Stimulated activated CD8-positive, alpha-beta memory T cell treated with anti-CD3 and anti-CD28 coated beads, Interleukin-12 subunit alpha, Interleukin-12 subunit beta, amount 100 ng/mL, for 4 hours (primary cell): ENCODE measurements around the gene NFATC3.

Experiments
- DNase-seq: peaks from one replicate; pipeline ENCODE4 v3.0.0-alpha.2; 2020; ENCODE audit warnings: low read depth

The NFATC3 gene

DNA sequence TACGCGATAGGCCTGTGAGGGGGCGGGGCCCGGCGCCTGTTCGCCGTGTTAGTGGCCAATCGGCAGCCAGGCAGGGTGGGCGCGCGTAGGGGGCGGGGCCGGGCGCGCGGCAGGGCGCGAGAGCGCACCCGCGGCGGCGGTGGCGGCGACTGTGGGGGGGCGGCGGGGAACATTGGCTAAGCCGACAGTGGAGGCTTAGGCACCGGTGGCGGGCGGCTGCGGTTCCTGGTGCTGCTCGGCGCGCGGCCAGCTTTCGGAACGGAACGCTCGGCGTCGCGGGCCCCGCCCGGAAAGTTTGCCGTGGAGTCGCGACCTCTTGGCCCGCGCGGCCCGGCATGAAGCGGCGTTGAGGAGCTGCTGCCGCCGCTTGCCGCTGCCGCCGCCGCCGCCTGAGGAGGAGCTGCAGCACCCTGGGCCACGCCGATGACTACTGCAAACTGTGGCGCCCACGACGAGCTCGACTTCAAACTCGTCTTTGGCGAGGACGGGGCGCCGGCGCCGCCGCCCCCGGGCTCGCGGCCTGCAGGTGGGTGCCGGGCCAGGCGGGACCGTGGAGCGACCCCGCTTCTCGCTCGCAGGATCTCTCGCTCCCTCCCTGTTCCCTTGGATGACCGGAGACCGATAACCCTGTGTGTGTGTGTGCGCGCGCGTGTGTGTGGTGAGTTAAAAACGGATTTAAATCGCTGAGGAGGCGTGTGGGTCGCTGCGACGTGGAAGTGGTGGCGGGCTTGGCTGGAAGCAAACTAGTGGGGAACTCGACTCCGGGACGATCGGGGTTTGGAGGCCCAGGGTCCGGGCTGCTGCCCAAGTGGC is at the start of gene NFATC3:
Gene NFATC3 (plus strand): TSS at position 112 of the 813 bp plus-strand sequence. CDS start 312 bp downstream, at position 424.
- peak; percentile 98 for DNase-seq

DNA sequence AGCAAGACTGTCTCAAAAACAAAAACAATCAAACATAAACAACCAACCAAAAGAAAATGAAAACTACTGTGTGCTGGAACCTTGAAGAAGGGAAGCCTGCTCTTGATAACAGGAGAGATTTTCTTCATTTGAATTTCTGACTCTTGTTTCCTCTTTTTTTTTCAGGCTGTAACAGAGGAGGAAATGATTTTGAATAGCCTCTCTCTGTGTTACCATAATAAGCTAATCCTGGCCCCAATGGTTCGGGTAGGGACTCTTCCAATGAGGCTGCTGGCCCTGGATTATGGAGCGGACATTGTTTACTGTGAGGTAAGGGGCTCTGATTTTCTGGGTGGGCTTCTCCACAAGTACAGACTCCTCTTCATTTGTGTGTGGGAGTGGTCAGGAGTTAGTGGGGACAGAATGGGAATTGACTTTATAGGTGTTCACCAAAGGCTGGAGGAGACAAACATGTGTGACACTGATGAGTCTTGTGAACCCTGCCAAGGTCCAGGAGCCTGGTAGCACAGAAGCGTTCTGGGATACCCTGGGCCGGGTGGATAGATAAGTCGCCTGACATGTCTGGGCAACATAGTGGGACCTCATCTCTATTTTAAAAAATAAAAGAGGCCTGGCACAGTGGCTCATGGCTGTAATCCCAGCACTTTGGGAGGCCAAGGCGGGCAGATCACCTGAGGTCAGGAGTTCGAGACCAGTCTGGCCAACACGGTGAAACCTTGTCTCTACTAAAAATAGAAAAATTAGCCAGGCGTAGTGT is 47.2 kb upstream of the NFATC3 start:
- DNase-seq: no peak

DNA sequence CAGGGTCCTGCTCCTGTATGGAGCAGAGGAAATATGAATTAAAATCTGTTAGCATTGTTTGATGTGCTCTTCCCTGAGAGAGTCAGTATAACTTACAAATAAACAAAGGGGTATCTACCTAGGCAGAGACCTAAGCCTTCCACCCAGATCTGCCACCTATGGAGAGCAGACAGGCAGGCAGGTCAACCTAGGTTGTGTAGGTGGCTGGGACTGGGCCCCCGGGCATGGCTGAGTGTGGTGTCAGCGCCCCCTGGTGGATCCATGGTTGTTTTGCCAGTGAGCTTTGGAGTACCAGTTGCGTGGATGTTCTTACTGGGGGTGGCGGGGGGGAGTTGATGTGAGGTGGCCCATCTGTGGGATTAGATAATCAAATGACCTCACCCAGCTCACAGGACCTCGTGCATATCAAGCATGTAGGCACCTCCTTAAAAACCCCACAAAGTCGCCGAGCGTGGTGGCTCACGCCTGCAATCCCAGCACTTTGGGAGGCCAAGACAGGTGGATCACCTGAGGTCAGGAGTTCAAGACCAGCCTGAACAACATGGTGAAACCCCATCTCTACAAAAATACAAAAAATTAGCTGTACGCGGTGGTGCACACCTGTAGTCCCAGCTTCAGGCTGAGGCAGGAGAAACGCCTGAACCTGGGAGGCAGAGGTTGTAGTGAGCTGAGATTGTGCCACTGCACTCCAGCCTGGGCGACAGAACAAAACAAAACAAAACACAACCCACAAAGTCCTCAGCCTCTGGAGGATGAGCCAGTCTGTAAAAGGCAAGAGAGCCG is 44.5 kb upstream of the NFATC3 start:
- peak; percentile 74 for DNase-seq

DNA sequence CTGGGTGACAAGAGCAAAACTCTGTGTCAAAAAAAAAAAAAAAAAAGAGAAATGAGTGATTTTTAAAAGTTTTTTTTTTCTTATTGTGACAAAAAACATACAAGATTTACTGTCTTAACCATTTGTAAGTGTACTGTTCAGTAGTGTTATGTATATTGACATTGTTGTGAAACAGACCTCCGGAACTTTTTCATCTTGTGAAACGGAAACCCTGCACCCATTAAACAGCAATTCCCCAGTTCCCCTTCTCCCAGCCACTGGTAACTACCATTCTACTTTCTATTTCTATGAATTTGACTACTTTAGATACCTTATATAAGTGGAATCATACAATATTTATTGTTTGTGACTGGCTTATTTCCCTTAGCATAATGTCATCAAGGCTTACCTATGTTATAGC is 43.4 kb upstream of the NFATC3 start:
- no peak for DNase-seq

DNA sequence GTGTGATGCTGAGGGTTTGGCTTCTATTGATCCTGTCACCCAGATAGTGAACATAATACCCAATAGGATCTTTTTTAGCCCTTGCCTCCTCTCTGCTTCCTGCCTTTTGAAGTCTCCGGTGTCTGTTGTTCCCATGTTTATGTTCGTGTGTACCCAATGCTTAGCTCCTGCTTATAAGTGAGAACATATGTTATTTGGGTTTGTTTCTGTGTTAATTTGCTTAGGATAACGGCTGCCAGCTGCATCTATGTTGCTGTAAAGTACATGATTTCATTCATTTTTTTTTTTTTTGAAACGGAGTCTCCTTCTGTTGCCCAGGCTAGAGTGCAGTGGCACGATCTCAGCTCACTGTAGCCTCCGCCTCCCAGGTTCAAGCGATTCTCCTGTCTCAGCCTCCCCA is 39.1 kb upstream of the NFATC3 start:
- DNase-seq: no peak

DNA sequence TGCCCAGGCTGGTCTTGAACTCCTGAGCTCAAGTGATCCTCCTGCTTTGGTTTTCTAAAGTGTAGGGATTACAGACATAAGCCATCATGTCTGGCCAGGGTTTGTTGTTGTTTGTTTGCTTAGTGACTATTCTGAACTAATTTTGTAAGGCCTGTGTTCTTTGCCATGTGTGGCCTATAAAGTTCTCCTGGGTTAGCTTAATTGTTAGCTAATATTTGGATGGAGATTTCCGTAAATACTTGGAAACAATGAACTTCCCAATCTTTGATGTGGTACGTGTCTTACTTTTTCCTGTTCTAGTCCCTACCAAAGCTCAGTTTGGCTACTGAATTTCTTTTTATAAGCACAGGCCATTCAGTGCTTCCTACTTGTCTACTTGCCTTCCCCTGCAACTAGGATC is 37.2 kb upstream of the NFATC3 start:
- no peak for DNase-seq

DNA sequence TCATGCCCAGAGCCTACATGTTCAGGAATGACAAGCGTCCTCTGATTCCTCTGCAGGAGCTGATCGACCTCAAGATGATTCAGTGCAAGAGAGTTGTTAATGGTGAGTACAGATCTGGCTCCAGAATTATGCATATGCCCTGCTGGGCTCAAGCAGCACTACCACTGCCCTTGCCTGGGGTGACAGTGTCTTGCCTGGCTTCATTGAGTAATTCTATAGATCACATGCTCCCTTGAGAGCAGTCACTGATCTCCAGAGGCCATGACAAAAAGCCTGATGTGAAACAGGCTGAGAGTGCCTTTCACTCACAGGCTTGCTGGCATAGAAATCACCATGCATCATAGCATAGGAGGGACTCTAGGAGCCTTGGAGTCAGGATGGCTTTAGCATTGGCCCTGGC is 35.7 kb upstream of the NFATC3 start:
- DNase-seq: no peak

DNA sequence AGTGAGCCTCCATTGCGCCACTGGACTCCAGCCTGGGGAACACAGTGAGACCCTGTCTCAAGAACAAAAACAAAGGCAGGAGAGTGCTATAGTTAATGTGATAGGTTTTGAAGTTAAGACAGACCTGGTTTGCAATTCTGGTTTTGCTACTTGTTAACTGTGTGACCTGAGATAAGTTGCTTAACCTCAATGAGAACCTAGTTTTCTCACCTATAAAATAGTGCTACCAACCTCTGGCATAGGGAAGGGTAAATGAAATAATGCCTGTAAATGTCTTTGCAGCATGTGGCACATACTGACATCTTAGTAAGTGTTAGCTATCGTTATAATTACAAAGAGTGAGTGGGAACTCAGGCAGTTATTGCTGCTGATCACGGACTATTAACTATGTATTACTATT is 29.8 kb upstream of the NFATC3 start:
- no peak for DNase-seq

DNA sequence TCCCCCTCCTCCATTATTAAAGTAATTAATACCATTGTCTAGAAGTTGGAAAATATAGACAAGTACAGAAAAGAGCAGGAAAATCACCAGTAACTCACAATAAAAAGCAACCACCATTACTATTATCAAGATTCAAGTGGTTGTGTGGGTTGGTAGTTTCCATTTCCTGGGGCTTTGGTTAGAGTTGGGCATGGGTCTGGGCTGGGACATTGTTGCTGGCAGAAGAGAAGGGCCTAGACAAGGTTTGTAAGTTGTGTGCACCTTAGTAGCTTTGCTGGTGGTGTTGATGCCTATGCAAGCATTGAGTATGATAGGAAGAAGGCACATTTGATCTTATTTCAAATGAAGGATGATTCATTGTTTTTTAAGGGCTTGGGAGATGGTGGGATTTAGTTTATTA is 25.4 kb upstream of the NFATC3 start:
- DNase-seq: no peak

DNA sequence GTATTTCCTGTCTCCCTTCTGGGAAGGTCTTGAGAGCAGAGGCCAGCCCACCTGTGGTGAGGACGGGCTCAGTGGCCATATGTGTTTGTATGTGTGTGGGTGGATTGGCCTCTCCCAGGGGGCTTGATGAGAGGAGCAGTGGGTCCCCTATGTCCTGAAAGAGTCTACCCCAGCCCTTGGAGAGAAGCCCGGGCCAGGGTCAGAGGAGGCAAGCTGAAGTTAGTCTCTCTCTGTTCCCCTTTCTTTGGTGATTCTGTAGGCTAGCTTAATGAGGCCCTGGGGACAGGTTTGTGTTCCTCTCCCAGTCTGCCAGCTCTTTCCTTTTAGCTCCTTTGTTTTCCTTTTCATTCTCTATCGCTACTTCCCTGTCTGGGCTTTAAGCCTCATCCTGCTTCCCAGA is 23.8 kb upstream of the NFATC3 start:
- no peak for DNase-seq

DNA sequence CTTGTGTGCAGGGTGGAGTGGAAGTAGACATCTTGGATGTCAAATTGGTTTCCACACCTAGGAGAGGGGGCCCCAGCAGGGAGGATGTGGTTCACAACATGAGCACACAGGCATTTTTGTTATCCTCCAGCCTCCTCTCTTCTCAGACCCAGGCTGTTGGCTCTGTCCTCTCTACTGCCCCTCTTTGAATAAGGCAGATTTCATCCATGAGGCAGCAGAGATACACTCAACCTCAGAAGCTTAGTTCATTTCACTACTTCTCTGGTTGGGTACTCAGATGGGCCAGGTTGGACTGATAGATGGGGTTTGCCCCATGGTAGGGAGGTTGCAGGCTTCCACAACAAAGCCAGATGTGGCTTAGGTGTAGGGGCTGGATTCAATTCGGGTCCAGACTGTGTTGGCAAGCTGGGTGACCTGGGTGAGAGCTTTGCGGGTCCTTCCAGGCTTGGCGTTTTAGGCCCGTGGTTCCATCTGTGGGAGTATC is 22.2 kb upstream of the NFATC3 start:
- no peak for DNase-seq

DNA sequence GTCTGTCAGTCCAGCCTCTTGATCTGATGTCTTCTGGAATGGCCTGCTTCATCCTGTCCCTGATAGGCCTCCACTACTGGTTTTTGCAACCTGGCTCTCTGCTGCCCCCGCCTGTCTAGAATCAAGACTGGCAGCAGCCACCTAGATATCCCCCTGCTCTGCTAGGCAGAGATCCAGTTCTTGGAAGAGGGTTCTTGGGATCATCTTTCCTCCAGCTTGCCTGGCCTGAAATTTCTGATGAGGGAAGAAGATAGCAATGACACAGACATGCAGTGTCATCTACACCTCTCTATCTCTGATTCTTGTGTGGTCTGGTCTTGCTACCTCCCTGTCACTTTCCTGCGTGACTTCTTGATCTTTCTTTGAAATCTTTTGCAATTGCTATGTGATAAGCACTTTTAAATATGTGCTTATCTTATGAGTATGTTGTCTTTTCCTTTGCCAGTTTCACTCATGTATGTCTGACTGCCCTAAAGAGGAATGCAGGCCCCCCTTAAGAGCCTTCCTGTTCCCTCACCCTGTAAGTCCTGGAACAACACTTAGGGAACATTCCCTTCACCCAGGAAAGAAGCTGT is 20.3 kb upstream of the NFATC3 start:
- DNase-seq: peak; percentile 40

DNA sequence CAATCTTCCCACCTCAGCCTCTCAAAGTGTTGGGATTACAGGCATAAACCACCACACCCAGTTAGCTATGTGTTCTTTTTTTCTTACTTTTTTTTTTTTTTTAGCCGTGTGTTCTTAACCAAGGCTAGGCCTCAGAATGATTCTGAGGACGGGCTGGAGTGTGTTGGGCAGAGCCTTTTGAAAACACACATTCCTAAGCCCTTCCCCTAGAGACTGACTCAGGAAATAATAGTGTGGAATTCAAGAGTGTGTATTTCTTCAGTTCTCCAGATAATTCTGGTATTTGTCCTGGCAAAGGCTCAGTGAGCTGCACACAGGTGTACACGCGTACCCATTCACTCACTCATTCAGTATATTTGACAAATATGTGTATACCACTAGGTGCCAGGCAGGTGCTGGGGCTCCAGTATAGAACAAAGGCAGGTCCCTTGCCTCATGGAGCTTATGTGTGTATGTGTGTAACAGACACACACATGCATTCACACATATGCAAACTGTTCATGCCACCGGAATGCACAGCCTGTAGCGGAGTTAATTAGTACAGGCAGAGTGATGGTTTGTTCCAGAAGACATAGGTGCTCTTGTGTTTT is 19.4 kb upstream of the NFATC3 start:
- DNase-seq: no peak

DNA sequence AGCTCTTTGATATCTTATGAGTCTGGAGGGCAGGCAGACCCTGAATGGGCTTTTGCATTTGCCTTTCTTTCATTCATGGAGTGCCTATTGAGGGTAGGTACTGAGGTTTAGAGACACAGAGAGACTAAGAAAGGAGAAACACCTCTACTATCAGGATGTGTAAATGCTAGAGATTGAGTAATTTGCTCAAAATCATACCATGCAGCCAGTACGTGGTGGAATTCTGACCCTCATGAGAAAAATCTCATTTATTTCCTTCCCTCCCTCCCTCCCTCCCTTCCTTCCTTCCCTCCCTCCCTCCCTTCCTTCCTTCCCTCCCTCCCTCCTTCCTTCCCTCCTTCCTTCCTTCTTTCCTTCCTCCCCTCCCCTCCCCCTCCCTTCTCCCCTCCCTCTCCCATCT is 18.4 kb upstream of the NFATC3 start:
- no peak for DNase-seq

DNA sequence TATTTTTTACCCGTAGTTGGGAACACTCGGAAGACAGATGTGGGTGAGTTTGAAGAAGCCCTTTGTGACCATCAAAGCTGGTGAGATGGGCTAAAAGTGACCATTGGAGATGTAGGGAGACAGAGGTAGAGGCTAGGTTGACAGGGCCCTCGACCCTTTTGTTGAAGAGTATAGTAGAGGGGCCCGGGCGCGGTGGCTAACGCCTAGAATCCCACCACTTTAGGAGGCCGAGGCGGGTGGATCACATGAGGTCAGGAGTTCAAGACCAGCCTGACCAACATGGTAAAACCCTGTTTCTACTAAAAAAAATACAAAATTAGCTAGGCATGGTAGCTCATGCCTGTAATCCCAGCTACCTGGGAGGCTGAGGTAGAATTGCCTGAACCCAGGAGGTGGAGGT is 16.2 kb upstream of the NFATC3 start:
- DNase-seq: no peak

DNA sequence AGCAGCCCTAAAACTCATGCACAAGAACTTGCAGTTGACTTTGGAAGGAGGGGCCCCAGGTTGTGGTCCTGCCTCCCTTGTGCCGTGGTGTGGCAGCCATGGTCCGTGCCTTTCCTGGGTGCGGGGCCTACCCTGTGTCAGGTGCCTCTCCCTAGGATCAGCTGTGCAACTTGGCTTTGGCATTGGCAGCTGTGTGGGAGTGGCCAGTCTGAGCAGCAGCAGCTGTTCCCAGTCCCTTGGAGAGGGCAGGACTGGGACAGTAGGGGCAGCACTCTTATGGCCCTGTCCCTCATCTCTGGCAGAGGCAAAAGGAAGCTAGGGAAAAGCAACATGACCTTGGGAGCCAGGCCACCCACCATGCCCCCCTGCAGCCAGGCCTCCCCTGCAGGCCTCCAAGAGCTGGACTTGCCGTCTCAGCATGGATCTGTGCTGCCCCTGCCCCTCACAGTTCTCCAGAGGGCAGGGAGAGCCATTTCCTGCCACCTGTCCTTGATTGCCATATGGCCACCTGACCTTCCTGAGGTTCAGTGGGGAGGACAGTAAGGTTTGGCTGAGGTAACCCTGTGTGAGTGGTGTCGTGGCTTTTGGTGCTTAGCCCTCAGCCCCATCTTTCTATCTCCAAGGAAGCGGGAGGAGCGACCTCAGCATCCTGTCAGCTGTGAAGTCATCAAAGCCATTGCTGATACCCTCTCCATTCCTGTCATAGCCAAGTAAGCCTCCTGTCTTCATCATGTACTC is 15.5 kb upstream of the NFATC3 start:
- DNase-seq: no peak

DNA sequence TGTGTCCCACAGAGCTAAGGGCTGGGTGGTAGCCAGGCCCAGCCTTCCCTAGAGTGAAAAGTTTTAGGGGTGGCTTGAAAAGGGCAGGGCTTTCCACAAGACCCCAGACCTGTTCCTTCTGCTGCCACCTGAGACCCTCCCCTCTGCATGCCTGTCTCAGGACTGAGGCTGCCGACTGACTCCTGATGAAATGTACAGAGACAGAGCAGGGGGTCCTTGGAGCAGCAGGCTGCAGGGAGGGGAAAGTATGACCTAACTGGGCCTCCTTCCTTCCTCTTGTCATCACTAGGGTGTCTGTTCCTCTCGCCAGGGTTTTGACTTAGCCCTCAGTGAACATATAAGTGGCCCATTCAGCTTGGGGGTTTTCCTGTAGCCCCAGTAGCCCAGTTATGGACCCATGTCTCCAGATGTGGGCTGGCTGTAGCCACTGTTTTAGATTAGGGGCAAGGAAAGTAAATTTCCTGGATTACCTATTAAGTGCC is 14.9 kb upstream of the NFATC3 start:
- no peak for DNase-seq

DNA sequence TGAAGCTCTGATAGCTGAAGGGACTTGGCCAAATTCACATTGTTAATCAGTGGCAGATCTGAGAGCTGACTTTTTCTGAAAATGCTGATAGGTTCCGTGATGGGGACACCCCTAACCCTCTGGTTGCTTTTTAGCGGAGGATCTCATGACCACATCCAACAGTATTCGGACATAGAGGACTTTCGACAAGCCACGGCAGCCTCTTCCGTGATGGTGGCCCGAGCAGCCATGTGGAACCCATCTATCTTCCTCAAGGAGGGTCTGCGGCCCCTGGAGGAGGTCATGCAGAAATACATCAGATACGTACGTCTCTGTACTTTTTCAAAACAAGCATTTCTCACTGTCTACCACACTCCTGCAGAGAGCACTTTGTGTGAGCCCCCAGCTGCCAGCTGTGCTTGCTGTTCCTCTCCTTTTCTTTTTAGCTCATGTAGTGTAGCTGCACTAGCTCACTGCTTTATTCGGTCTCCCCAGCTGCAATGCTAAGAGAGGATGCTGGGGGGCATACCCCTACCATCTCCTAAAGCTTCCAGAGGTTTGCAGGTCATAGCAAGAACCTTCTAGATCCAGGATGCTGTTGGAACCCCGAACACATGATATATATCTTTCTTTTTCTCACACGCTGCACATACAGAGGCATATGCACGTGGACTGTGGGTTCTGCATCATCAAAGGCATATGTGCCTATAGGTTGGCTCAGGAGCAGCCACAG is 14.2 kb upstream of the NFATC3 start:
- DNase-seq: no peak

DNA sequence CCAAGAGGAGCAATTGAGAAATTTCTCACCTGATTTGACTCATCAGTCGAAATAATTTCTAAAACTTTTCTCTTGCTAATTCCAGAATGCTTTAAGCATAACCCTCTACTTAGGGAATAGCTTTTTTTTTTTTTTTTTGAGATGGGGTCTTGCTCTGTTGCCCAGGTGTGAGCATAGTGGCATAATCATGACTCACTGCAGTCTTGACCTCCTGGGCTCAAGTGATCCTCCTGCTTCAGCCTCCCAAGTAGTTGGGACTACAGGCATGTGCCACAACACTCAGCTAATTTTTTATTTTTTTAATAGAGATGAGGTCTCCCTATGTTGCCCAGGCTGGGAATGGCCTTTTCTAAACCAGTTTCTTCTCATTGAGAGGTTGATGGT is 13.7 kb upstream of the NFATC3 start:
- no peak for DNase-seq

DNA sequence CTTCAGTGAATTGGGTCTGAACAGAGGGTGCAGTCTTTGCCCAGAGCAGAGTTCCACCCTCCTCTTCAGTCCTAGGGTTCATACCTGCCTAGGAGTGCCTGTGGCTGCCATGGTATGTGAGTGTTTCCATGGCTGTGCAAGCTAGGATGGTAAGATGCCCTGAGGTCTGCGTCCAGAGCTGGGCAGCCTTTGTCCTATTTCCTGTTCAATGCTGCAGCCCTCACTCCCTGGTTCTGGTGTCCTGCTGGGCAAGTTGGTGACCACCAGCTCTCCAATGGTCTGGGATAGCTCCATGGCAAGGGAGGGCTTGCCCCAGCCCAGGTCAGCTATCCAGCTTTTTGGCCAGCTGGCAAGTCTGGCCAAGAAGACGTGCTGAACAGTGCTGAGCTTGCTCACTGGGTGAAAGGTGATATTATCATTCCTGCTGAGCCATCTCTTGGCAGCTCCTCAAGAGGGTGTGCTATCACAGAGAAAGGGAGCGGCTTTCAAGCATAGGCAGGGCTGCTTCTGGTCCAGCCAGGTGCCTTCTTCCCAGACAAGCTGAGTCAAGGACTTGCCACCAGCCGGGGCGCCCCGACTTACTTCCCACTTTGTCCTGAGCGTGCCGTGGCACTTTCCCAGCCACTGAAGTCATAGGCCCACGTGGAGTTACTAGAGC is 13.0 kb upstream of the NFATC3 start:
- DNase-seq: no peak
